GM12892 (cell line): ENCODE data around the gene HERPUD1.

Experiments
- POLR2AphosphoS5 ChIP-seq: IDR thresholded peaks from 2 replicates; pipeline ENCODE4 v1.6.1; 2011; ENCODE audit warnings: low read depth, low read length, control low read depth
- TAF1 ChIP-seq: IDR thresholded peaks from 2 replicates; pipeline ENCODE4 v1.6.1; 2011; ENCODE audit warnings: low read depth, mild to moderate bottlenecking, control low read depth, low read length, borderline replicate concordance

DNA sequence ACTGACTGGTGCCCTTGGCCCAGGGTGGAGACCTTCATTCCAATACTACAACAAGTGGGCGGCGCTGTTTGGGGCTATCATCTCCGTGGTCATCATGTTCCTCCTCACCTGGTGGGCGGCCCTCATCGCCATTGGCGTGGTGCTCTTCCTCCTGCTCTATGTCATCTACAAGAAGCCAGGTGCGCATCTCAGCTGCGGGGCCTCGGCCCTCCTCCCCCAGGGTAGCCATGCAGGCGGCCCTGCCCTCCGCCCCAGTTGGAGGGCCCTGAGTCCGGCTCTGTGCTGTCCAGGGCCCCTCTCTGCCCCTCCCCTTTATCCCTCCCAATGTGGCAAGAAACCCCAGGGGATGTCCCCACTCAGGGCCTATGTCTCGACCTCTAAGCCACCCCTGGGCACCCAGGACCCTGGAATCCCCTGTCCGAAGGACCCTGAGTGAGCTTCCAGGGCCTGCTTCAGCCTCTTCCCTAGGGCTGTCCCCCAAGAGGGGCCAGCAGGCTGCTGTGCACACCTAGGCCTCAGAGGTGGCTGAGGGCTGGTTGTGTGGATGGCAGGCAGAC lies 47.8 kb upstream of the HERPUD1 start:
- TF ChIP-seq TAF1 (no peak), POLR2AphosphoS5 (no peak)
